Omental fat pad (tissue), 4 donors: Measurements from ENCODE around the gene CALN1. TPM values are rescaled to one million over a fixed set of nuclear protein-coding genes. Genes with fewer than 3 reads are reported as not detected.

ENCODE experiments used
- ATAC-seq: fragments of 150-250 bp; one replicate; pipeline ENCODE4 v1.9.1; 2016; ENCODE audit warnings: mild to moderate bottlenecking, moderate library complexity; ENCODE audit not compliant: low FRiP score
- DNase-seq: peaks from one replicate; pipeline ENCODE4 v3.0.0-alpha.2; 2019; ENCODE audit warnings: low spot score
- total RNA-seq, 4 donors: library from RNA; depleted of rRNA; stranded (reverse); fragments of >200 nt; gene quantifications; one replicate each; pipeline ENCODE4 v1.1.0, GENCODE V29; 2016
- TF ChIP-seq, protein P1 (sequence below), 3 donors: fragments of 450-650 bp; IDR thresholded peaks; one replicate each; pipeline ENCODE4 v1.5.1; 2016 to 2017; ENCODE audit warnings: antibody characterized with exemption in 3 of 3, mild to moderate bottlenecking in 3 of 3, moderate library complexity in 2 of 3

CALN1 gene
- total RNA-seq, 4 donors from 2014 or later = 0.16 TPM; not detected in 3

DNA sequence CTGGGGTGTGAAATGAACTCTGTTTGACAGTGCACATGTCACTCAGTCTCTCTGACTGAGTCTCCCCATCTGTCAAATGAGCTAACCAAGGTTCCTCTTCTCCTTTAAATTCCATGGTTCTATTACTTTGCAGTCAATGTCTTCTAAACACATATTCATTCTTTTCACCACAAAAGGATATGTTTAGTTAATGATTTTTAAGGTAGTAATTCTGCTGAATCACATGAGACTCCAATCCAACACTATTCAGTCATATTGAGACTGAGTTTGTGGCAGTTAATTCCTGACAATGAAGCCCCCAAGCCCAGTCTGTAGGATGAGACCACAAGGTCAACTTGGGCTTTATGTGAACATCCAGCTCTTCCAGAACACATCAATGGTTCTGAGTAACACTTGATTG is 85.3 kb downstream of the CALN1 start:
- TF ChIP-seq, protein P1, sequence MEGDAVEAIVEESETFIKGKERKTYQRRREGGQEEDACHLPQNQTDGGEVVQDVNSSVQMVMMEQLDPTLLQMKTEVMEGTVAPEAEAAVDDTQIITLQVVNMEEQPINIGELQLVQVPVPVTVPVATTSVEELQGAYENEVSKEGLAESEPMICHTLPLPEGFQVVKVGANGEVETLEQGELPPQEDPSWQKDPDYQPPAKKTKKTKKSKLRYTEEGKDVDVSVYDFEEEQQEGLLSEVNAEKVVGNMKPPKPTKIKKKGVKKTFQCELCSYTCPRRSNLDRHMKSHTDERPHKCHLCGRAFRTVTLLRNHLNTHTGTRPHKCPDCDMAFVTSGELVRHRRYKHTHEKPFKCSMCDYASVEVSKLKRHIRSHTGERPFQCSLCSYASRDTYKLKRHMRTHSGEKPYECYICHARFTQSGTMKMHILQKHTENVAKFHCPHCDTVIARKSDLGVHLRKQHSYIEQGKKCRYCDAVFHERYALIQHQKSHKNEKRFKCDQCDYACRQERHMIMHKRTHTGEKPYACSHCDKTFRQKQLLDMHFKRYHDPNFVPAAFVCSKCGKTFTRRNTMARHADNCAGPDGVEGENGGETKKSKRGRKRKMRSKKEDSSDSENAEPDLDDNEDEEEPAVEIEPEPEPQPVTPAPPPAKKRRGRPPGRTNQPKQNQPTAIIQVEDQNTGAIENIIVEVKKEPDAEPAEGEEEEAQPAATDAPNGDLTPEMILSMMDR (IDR thresholded peaks at IDR 0.05) = no peak
- ATAC-seq = no peak

DNA sequence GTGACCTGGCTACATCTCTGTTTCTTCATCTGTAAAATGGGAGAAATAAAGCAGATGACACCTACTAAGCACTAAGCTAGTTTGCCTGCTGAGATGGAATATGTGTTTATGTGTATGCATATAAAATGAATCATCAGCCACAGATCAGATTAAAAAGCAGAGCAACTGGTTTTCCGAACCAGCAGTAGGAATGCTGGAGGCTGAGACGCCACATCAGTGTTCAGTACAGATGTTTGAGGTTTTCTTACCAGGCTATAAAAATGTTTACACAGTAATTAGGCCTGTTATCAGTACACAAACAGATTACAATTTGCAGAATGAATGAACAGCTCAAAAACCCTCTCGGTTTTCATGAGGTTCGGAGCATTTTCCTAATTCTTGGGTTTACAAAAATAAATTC is 85.8 kb downstream of the CALN1 start:
- ATAC-seq (no peak), DNase-seq (no peak)
- TF ChIP-seq, protein P1 (IDR thresholded peaks at IDR 0.05) = no peak

More for the DNA sequence above, 85.3 kb downstream of the CALN1 start:
- no peak for DNase-seq

DNA sequence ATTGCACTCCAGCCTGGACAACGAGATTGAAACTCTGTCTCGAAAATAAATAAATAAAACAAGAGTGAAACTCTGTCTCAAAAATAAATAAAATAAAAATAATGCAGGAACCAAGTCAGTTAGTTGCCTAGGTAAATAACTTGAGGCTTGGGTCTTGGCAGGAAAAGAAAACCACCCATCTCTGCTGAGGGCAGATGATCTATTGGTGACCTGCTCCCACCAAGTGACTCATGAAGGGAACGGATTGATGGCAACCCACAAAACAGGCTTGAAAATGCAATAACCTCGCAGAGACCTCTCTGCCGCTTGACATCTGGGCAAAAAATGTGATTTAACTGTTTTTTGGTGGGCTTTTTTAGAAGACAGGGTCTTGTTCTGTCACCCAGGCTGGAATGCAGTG is 86.6 kb downstream of the CALN1 start:
- DNase-seq (no peak), ATAC-seq (no peak)
- TF ChIP-seq, protein P1 (IDR thresholded peaks at IDR 0.05) = no peak

DNA sequence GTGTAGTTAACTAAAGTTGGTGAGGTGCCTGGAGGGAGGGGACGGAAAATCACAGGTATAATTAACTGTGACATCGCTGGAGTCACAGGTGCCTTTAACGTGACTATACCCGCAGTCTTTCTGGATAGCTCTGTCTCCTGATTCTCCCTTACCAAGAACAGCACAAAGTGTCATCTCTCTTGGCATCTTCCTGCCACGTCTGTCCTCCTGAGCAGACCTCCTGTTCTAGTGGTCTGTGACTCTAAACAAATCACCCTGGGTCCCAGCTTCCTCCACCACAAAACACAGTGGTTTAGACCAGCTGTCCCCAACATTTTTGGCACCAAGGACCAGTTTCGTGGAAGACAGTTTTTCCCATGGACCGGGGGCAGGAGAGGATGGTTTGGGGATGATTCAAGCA is 90.5 kb downstream of the CALN1 start:
- TF ChIP-seq, protein P1 (IDR thresholded peaks at IDR 0.05) = no peak
- ATAC-seq = no peak
- DNase-seq = no peak

DNA sequence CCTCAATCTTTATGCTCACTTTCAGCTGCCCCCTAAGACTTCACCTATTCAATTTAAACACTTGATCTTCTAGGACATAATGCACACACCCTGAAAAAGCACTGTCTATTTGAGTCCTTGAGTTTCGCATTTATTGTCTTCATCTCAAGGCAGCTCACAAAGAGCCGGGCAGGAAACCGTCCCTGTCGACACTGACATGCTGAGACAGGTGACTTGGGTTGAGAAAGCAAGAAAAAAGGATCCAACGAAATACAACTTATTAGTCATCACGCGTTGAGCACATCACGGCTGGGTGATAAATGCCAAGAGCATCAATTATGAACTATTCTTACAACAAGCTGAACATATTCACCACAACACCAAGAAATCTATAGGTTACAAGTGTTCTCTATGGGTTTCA is 91.1 kb downstream of the CALN1 start:
- TF ChIP-seq, protein P1 (IDR thresholded peaks at IDR 0.05) = no peak
- DNase-seq (no peak), ATAC-seq (no peak)

DNA sequence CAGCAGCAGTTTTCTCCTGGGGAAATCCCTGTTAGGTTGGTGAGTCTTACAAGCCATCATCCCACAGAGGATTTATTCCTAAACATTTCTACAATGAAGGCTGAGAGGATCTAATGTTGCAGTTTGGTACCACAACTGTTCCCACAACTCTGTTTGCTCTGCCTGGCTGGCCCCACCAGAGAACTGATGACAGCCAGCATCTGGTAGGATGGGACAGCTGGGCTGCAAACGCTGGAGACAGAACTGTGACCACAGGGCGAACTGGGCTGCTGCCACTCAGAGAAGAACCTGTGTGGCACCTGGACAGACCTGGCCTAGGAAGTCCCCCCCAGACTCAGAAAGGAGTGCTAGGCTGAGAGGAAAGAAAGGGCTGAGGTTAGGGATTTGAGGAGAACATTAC is 94.8 kb downstream of the CALN1 start:
- DNase-seq = no peak
- TF ChIP-seq, protein P1 (IDR thresholded peaks at IDR 0.05) = no peak
- ATAC-seq = no peak

DNA sequence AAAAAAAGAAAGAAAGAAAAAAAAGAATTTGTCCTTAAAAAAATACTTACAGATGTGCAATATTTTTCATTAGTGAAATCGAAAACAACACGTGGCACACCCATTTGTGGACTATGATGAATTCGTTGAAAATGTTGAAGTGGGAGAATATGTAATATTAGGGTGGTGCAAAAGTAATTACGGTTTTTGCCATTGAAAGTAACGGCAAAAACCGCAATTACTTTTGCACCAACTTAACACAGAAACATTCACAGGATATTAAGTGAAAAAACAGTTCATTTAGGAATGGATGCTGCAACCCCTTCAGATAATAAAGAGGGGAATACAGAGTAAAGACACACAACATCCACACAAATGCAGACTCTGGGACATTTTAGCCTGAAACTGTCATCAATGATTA is 96.0 kb downstream of the CALN1 start:
- ATAC-seq = no peak
- TF ChIP-seq, protein P1 (IDR thresholded peaks at IDR 0.05) = no peak
- DNase-seq = no peak
